GM12878 (cell line): ENCODE data around the gene TCTN1. TPM values are rescaled to one million over a fixed set of nuclear protein-coding genes. Genes with fewer than 3 reads are reported as not detected.

Experiments
- ETV6 ChIP-seq, 2 experiments: fragments of 450-650 bp in 1 of 2; IDR thresholded peaks in 1 of 2; conservative IDR thresholded peaks in 1 of 2; 2 replicates each; pipeline ENCODE4 v1.6.1; 2014; ENCODE audit warnings: antibody characterized with exemption in 1 of 2, borderline replicate concordance in 1 of 2, low read depth in 1 of 2, mild to moderate bottlenecking in 1 of 2, moderate library complexity in 1 of 2
- EZH2 ChIP-seq: IDR thresholded peaks from 2 replicates; pipeline ENCODE4 v1.6.1; 2012; ENCODE audit warnings: low read depth, mild to moderate bottlenecking, control low read depth, inconsistent platforms, low read length, borderline replicate concordance; ENCODE audit not compliant: control insufficient read depth
- FOS ChIP-seq: IDR thresholded peaks from 3 replicates; pipeline ENCODE4 v1.6.1; 2011; ENCODE audit warnings: borderline replicate concordance; ENCODE audit not compliant: insufficient read length; ENCODE audit errors: extremely low read depth
- GATAD2B ChIP-seq: fragments of 450-650 bp; conservative IDR thresholded peaks from 2 replicates; pipeline ENCODE4 v1.6.1; 2017; ENCODE audit warnings: low read depth, mild to moderate bottlenecking, moderate library complexity
- HDGF ChIP-seq: fragments of 450-650 bp; IDR thresholded peaks from 2 replicates; pipeline ENCODE4 v1.6.1; 2016; ENCODE audit warnings: antibody characterized with exemption
- IRF4 ChIP-seq: IDR thresholded peaks from 2 replicates; pipeline ENCODE4 v1.6.1; 2011; ENCODE audit warnings: low read depth, low read length
- MYC ChIP-seq: IDR thresholded peaks from 2 replicates; pipeline ENCODE4 v1.6.1; 2011; ENCODE audit warnings: mild to moderate bottlenecking, low read length, moderate library complexity, inconsistent platforms; ENCODE audit not compliant: insufficient read depth, insufficient replicate concordance, insufficient read length, severe bottlenecking
- NFYA ChIP-seq: IDR thresholded peaks from 2 replicates; pipeline ENCODE4 v1.6.1; 2011; ENCODE audit warnings: low read depth, mild to moderate bottlenecking, low read length, improper control_type of control experiment, borderline replicate concordance
- NR2C1 ChIP-seq: fragments of 450-650 bp; IDR thresholded peaks from 2 replicates; pipeline ENCODE4 v1.6.1; 2017; ENCODE audit warnings: antibody characterized with exemption, mild to moderate bottlenecking, moderate library complexity
- RAD21 ChIP-seq: IDR thresholded peaks from 2 replicates; pipeline ENCODE4 v1.6.1; 2011; ENCODE audit warnings: mild to moderate bottlenecking, low read depth, low read length, moderate library complexity; ENCODE audit not compliant: insufficient read depth
- RCOR1 ChIP-seq: conservative IDR thresholded peaks from 2 replicates; pipeline ENCODE4 v1.6.1; 2012; ENCODE audit warnings: low read depth, low read length, improper control_type of control experiment
- SMC3 ChIP-seq: IDR thresholded peaks from 2 replicates; pipeline ENCODE4 v1.6.1; 2011; ENCODE audit warnings: low read length, improper control_type of control experiment, borderline replicate concordance
- SP1 ChIP-seq: IDR thresholded peaks from one replicate; pipeline ENCODE4 v1.6.1; 2011; ENCODE audit warnings: low read depth, low read length
- polyA plus RNA-seq, 11 experiments: library from polyadenylated mRNA; depleted of rRNA in 4 of 11; unstranded in 6 of 11; stranded (reverse) in 5 of 11; fragments of >200 nt; fragmentation: Nextera tagmentation in 4 of 11; fragmentation: Illumina TruSeq in 1 of 11; extraction: Ambion mirVana in 4 of 11; extraction: Trizol in 1 of 11; gene quantifications; 1 replicate in 1 of 11; 2 replicates in 10 of 11; pipeline versions ENCODE4 v1.2.1 to v1.2.3, GENCODE V29; 2011 to 2016; ENCODE audit warnings: inconsistent platforms in 2 of 11, missing spikeins in 2 of 11, low read depth in 1 of 11
- total RNA-seq, 4 experiments: library from RNA; depleted of rRNA in 3 of 4; stranded (reverse); fragments of >200 nt in 3 of 4; fragmentation: Illumina TruSeq in 1 of 4; extraction: Trizol in 1 of 4; gene quantifications; 2 replicates each; pipeline versions ENCODE4 v1.2.1 to v1.2.3, GENCODE V29; 2013 to 2021
- TF ChIP-seq, protein P1 (sequence below): fragments of 450-650 bp; formaldehyde crosslinking; IDR thresholded peaks from 2 replicates; pipeline ENCODE4 v1.4.0; 2022; ENCODE audit warnings: mild to moderate bottlenecking, moderate library complexity
- TF ChIP-seq, protein P2 (sequence below): fragments of 450-650 bp; IDR thresholded peaks from 2 replicates; pipeline ENCODE4 v1.6.1; 2018; ENCODE audit warnings: borderline replicate concordance, mild to moderate bottlenecking; ENCODE audit not compliant: partially characterized antibody
- TF ChIP-seq, protein P3 (sequence below): fragments of 450-650 bp; IDR thresholded peaks from 2 replicates; pipeline ENCODE4 v1.6.1; 2017; ENCODE audit warnings: mild to moderate bottlenecking, moderate library complexity
- TF ChIP-seq, protein P4 (sequence below): IDR thresholded peaks from 2 replicates; pipeline ENCODE4 v1.6.1; 2012; ENCODE audit warnings: low read depth, low read length, improper control_type of control experiment
- TF ChIP-seq, protein P5 (sequence below): IDR thresholded peaks from 2 replicates; pipeline ENCODE4 v1.6.1; 2011; ENCODE audit warnings: low read depth, mild to moderate bottlenecking, low read length, moderate library complexity, borderline replicate concordance; ENCODE audit errors: extremely low read depth

TCTN1 gene
- total and polyA plus RNA-seq, 10 of the 15 experiments (the other 5 are each of a cell fraction or from before 2014, with no cell fraction given): 8.8 to 23.5 (median 15.3) TPM

DNA sequence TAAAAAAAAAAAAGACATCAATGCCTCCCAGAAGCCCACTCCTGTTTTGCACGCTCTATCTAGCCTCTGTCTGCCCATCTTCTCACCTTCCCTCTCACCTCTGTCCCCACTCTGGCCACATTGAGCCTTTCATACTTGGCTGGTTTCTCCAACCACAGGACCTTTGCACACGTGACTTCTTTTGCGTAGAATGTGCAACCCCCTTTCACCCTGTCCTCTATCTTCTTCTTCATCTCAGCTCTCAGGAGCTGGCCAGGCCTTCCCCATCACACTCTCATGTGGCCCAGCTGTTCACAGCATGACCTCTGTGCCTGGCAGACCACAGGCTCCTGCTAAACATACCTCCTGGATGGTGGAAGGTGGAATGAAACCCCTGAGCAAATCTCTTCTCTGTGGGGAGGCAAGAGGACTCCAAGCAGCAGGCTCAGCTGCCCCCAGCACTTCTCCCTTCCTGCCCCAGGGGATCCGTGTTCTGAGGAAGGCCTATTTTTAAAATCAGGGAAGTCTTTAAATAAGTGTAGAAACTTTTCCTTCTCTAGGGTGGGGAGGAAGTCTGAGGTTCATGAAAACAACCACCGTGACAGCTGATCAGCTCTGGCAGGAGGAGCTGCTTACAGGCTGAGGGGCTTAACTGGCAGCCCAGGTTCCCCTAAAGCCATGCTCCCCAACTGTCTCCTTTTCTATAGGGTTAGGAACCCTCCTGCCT is 63.4 kb downstream of the TCTN1 start (continued):
- TF ChIP-seq, protein P1, sequence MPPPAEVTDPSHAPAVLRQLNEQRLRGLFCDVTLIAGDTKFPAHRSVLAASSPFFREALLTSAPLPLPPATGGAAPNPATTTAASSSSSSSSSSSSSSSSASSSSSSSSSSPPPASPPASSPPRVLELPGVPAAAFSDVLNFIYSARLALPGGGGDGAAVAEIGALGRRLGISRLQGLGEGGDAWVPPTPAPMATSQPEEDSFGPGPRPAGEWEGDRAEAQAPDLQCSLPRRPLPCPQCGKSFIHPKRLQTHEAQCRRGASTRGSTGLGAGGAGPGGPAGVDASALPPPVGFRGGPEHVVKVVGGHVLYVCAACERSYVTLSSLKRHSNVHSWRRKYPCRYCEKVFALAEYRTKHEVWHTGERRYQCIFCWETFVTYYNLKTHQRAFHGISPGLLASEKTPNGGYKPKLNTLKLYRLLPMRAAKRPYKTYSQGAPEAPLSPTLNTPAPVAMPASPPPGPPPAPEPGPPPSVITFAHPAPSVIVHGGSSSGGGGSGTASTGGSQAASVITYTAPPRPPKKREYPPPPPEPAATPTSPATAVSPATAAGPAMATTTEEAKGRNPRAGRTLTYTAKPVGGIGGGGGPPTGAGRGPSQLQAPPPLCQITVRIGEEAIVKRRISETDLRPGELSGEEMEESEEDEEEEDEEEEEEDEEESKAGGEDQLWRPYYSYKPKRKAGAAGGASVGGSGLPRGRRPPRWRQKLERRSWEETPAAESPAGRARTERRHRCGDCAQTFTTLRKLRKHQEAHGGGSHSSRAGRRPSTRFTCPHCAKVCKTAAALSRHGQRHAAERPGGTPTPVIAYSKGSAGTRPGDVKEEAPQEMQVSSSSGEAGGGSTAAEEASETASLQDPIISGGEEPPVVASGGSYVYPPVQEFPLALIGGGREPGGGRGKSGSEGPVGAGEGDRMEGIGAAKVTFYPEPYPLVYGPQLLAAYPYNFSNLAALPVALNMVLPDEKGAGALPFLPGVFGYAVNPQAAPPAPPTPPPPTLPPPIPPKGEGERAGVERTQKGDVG (CRISPR knock-in tag): no peak
- TF ChIP-seq GATAD2B (peak; percentile 88), NR2C1 (no peak), RCOR1 (no peak), RAD21 (no peak), SP1 (no peak), IRF4 (no peak), SMC3 (peak; percentile 23; the same call in 1 of the 2 replicates), MYC (no peak), EZH2 (no peak), HDGF (peak; percentile 73), NFYA (no peak), ETV6 (conservative IDR thresholded peaks at IDR 0.05 in 1 of 2, IDR thresholded peaks at IDR 0.05 in 1 of 2; ENCODE audit: borderline replicate concordance in 1 of 2, low read depth in 1 of 2) (0 out of 4 replicates have a peak, but pooled peaks of 1 of the 2 experiments have one; percentile 6), FOS (no peak)
- TF ChIP-seq, protein P2, sequence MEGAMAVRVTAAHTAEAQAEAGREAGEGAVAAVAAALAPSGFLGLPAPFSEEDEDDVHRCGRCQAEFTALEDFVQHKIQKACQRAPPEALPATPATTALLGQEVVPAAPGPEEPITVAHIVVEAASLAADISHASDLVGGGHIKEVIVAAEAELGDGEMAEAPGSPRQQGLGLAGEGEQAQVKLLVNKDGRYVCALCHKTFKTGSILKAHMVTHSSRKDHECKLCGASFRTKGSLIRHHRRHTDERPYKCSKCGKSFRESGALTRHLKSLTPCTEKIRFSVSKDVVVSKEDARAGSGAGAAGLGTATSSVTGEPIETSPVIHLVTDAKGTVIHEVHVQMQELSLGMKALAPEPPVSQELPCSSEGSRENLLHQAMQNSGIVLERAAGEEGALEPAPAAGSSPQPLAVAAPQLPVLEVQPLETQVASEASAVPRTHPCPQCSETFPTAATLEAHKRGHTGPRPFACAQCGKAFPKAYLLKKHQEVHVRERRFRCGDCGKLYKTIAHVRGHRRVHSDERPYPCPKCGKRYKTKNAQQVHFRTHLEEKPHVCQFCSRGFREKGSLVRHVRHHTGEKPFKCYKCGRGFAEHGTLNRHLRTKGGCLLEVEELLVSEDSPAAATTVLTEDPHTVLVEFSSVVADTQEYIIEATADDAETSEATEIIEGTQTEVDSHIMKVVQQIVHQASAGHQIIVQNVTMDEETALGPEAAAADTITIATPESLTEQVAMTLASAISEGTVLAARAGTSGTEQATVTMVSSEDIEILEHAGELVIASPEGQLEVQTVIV: no peak
- TF ChIP-seq, protein P3, sequence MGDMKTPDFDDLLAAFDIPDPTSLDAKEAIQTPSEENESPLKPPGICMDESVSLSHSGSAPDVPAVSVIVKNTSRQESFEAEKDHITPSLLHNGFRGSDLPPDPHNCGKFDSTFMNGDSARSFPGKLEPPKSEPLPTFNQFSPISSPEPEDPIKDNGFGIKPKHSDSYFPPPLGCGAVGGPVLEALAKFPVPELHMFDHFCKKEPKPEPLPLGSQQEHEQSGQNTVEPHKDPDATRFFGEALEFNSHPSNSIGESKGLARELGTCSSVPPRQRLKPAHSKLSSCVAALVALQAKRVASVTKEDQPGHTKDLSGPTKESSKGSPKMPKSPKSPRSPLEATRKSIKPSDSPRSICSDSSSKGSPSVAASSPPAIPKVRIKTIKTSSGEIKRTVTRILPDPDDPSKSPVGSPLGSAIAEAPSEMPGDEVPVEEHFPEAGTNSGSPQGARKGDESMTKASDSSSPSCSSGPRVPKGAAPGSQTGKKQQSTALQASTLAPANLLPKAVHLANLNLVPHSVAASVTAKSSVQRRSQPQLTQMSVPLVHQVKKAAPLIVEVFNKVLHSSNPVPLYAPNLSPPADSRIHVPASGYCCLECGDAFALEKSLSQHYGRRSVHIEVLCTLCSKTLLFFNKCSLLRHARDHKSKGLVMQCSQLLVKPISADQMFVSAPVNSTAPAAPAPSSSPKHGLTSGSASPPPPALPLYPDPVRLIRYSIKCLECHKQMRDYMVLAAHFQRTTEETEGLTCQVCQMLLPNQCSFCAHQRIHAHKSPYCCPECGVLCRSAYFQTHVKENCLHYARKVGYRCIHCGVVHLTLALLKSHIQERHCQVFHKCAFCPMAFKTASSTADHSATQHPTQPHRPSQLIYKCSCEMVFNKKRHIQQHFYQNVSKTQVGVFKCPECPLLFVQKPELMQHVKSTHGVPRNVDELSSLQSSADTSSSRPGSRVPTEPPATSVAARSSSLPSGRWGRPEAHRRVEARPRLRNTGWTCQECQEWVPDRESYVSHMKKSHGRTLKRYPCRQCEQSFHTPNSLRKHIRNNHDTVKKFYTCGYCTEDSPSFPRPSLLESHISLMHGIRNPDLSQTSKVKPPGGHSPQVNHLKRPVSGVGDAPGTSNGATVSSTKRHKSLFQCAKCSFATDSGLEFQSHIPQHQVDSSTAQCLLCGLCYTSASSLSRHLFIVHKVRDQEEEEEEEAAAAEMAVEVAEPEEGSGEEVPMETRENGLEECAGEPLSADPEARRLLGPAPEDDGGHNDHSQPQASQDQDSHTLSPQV: no peak
- TF ChIP-seq, protein P4, sequence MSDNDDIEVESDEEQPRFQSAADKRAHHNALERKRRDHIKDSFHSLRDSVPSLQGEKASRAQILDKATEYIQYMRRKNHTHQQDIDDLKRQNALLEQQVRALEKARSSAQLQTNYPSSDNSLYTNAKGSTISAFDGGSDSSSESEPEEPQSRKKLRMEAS: peak; percentile 42; the same call in 1 of the 2 replicates
- TF ChIP-seq, protein P5, sequence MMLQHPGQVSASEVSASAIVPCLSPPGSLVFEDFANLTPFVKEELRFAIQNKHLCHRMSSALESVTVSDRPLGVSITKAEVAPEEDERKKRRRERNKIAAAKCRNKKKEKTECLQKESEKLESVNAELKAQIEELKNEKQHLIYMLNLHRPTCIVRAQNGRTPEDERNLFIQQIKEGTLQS: peak; percentile 15; the same call in 1 of the 2 replicates
